HG02870 (cell line): Measurements from ENCODE around the gene TPCN2.

Source experiments
- ATAC-seq: cut with Tn5 transposase; IDR thresholded peaks from one replicate; pipeline ENCODE4 v1.9.1; 2021; ENCODE audit warnings: mild to moderate bottlenecking, moderate library complexity; ENCODE audit not compliant: unreplicated experiment

TPCN2 gene

DNA sequence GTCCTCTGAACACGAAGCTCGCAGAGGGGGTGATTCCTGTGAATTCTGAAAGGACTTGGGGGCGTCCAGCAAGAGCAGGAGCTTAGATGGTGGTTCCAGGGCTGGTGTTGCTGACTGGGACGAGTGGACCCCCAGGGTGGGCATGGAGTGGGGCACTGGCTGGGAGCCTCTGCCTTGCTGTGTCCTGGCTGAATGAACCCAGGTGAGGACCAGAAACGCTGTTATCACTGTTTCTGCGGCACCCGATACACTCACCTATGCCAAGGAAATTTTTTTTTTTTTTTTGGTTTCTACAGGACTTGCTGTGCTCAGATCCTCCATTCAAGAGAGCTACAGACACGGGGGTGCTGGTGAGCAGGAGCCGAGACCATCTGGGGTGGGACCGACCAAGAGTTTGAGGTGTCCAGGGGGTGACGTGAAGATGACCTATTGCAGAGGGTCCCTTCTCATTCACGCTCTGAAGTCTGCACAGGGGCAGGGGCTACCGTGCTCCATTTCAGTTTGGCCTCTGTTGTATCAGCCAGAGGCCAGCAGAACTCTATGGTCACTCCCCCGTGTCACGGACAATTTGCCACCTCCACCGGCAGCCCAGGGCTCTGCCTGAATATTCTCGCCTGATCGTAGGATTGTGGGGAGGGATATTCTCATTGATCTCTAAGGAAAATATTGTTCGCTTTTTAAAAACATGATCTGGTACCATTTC, 110.6 kb downstream of the TPCN2 start:
- ATAC-seq = no peak

DNA sequence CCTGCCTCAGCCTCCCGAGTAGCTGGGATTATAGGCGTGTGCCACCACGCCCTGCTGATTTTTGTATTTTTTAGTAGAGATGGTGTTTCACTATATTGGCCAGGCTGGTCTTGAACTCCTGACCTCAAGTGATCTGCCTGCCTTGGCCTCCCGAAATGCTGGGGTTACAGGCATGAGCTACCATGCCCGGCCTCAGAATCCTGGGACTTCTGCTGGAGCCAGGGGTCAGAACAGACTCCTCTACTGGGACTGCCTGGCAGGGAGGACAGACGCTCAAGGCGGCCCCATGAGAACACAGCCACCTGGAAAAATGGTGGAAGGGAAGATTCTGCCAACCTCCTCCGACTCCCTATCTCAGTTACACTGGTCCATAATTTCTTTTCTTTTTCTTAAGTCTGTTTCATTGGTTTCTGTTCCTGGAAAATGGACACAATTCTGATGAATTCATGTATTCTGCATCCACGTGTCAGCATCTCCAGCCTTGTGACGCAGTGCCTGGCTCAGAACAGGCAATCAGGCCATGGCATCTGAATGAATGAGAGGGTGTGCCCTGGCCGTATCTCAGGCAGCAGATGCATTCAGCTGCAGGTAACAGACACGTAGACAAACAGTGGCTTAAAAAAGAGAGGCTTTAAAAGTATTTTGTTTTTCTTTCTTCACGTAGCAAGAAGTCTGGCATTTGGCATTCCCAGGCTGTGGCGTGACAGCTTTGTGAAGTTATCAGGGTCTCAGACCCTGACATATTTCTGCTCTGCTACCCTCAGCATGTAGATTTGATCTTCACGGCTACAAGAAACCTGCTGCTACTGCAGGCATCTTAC, 111.8 kb downstream of the TPCN2 start:
- no peak for ATAC-seq

GRCh38 chr11:69161117-69161407, 112.3 kb downstream of the TPCN2 start:
- ATAC-seq = no peak

GRCh38 chr11:69162505-69162904, 113.8 kb downstream of the TPCN2 start:
- ATAC-seq = no peak

- no peak for ATAC-seq
Observed at GRCh38 chr11:69163842-69164241, 115.1 kb downstream of the TPCN2 start.

GRCh38 chr11:69164824-69165223, 116.1 kb downstream of the TPCN2 start:
- no peak for ATAC-seq

DNA sequence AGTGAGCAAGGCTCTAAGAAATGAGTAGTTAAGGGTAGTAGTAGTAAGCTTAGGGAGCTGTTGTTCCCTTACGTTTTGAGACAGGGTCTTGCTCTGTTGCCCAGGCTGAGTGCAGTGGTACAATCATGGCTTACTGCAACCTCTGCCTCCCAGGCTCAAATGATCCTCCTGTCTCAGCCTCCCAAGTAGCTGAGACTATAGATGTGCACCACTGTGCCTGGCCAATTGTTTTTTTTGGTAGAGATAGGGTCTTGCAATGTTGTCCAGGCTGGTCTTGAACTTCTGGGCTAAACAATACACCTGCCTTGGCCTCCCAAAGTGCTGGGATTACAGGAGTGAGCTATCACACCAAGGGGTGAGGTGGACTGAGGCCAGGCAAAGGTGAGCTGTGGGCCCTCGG, 117.0 kb downstream of the TPCN2 start:
- no peak for ATAC-seq

GRCh38 chr11:69166218-69167115, 117.7 kb downstream of the TPCN2 start:
- peak; percentile 95 for ATAC-seq

- no peak for ATAC-seq
Observed at GRCh38 chr11:69167130-69167915, 118.6 kb downstream of the TPCN2 start.

DNA sequence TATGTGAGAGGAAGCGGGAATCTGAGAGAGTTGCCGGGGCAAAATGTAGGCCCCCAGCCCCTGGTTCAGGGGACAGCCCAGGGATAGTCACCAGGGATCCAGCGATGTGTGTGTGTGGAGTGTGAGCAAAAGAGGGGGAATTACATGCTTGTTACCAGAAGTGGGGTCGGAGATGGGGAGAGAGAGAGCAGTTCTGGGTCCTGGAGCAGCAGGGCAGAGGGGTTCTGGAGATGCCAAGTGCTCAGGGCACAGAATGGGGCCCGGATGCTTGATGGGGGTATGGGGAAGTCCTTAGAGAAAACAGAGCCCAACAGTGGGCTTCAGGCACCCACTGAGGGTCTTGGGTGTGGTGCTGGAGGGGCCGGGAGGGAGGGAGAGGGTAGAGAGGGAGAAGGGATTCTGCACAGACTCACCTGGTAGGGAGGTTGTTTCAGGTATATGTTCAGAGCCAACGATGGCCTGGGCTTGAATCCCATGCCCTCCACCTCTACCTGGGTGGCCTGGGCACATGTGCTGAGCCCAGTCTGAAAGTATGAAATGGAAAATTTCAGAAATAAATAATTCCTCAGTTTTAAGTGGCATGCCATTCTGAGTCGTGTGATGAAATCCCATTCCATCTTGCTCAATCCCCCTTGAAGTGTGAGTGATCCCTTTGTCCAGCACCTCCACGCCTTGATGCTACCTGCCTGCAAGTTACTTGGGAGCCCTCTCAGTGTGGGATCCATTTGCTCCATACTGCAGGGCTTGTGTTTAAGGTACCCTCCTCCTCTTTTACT, 119.4 kb downstream of the TPCN2 start:
- ATAC-seq = no peak

- ATAC-seq = no peak
Observed at GRCh38 chr11:69169479-69169878, 120.7 kb downstream of the TPCN2 start.

GRCh38 chr11:69170704-69171103, 122.0 kb downstream of the TPCN2 start:
- no peak for ATAC-seq

- ATAC-seq = no peak
Observed at GRCh38 chr11:69171476-69172240, 122.9 kb downstream of the TPCN2 start.

- no peak for ATAC-seq
Observed at GRCh38 chr11:69172674-69173073, 123.9 kb downstream of the TPCN2 start.

DNA sequence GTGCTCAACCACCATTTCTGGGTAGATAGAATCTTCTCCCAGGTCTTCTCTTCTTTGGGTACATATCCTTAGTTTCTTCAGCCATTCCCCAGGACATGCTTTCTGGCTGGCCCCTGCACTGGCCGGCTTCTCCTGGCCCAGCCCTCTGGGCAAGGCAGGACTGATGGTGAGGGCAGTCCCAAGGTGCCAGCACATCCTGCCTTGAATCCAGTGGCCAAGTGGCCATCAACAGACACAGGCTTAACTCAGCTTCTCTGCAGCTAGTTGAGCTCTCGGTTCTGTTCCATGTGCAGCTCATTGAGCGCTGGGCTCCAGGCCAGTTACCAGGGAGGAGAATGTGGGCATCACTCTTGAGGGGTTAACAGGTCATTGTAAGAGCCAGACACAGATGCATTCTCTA, 124.6 kb downstream of the TPCN2 start:
- no peak for ATAC-seq

DNA sequence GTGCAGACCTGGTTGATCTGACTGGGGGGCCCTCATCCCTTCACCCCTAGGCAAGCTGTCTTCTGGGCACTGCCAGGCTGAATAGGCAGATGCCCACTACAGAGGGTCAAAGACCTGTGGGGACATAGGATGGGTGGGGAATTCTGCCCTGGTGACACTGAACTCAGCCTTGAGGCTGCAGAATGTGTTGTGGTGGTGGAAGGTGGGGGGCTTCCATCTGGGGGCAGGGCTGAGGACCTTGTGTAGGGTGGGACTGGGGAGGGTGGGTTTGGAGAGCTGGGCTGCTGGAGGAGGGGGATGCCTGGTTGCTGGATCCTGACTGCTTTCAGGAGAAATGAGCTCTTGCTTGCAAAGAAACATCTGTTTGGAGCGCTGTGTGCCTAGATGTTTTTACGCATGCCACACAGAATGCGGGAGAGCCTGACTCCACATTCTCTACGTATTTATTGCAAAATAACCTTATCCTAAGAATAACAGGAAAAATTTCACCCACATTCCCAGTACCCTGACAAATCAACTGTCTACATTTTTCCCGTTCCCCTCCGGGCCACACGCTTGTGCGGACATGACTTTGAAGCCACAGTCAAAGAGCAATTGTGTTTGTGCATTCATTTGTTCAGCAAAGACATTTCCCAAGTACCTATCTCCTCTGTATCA, 125.3 kb downstream of the TPCN2 start:
- ATAC-seq = no peak

GRCh38 chr11:69174841-69175240, 126.1 kb downstream of the TPCN2 start:
- ATAC-seq = no peak

DNA sequence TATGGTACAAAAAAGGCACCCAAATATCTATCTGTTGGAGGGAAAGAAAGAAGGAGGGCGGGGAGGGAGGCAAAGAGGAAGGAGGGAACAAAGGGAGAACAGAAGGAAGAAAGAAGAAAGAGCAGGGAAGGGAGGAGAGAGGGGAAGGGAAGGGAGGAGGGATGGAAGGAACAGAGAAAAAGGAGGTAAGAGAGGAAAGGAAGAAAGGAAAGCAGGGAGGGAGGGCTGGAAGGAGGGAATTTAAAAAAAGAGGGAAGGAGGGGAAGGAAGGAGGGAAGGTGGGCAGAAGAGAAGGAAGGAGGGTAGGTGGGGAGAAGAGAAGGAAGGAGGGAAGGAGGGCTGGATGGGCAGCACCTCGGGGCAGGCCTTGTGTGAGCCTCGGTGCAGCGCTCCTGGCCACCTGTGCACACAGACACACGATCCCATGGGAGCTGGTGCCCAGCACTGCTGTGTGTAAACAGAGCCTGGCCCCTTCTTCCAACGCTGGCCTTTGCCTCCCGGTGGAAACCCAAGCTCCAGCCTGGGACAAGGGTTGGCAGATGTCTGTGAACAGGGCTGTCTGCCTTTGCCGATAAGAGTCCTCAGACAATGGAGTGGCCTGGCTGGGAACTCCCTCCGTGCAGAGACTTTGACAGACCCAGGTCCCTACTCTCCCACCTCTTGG, 130.2 kb downstream of the TPCN2 start:
- no peak for ATAC-seq
